GOT3 (cell line): ENCODE results near the gene IP6K2.
"Not testable (repeated sequence)": the region's sequence is repeated elsewhere in the genome, so short reads cannot be mapped to it uniquely, and the experiment has no call there.

ENCODE experiments used
- DNase-seq: peaks from one replicate; lab custom pipeline; 2025; ENCODE audit warnings: mixed read lengths; lab: John Stamatoyannopoulos, UW

The IP6K2 gene

GRCh38 chr3:48727511-48727910, 10.5 kb upstream of the IP6K2 start:
- DNase-seq = no peak

- DNase-seq = not testable (repeated sequence)
Measured at GRCh38 chr3:48725185-48725855, 8.3 kb upstream of the IP6K2 start.

GRCh38 chr3:48723725-48724124, 6.7 kb upstream of the IP6K2 start:
- DNase-seq = no peak

GRCh38 chr3:48723293-48723692, 6.3 kb upstream of the IP6K2 start:
- DNase-seq = not testable (repeated sequence)

- no peak for DNase-seq
Measured at GRCh38 chr3:48716508-48716981, 476 bp downstream of the IP6K2 start.

- no peak for DNase-seq
Measured at GRCh38 chr3:48715174-48715800, 1.7 kb downstream of the IP6K2 start.

- no peak for DNase-seq
Measured at GRCh38 chr3:48711727-48712126, 5.3 kb downstream of the IP6K2 start.

GRCh38 chr3:48709051-48709461, 8.0 kb downstream of the IP6K2 start:
- DNase-seq = no peak

GRCh38 chr3:48708481-48708889, 8.5 kb downstream of the IP6K2 start:
- no peak for DNase-seq

- no peak for DNase-seq
Measured at GRCh38 chr3:48707157-48707556, 9.9 kb downstream of the IP6K2 start.

GRCh38 chr3:48702320-48702920, 14.6 kb downstream of the IP6K2 start:
- DNase-seq = no peak

- DNase-seq = no peak
Measured at GRCh38 chr3:48700731-48701405, 16.2 kb downstream of the IP6K2 start.

GRCh38 chr3:48698891-48699290, 18.1 kb downstream of the IP6K2 start:
- DNase-seq = no peak

- DNase-seq = no peak
Measured at GRCh38 chr3:48697952-48698351, 19.1 kb downstream of the IP6K2 start.

- no peak for DNase-seq
Measured at GRCh38 chr3:48696601-48697000, 20.4 kb downstream of the IP6K2 start.

GRCh38 chr3:48696156-48696555, 20.9 kb downstream of the IP6K2 start:
- no peak for DNase-seq

- no peak for DNase-seq
Measured at GRCh38 chr3:48695393-48695753, 21.6 kb downstream of the IP6K2 start.

- DNase-seq = no peak
Measured at GRCh38 chr3:48694610-48695392, 22.2 kb downstream of the IP6K2 start.

- DNase-seq = no peak
Measured at GRCh38 chr3:48693826-48694225, 23.2 kb downstream of the IP6K2 start.

GRCh38 chr3:48692551-48692950, 24.5 kb downstream of the IP6K2 start:
- DNase-seq = no peak

GRCh38 chr3:48690846-48691458, 26.1 kb downstream of the IP6K2 start:
- no peak for DNase-seq

GRCh38 chr3:48689384-48689783, 27.6 kb downstream of the IP6K2 start:
- DNase-seq = no peak
